HepG2 (cell line): ENCODE results near the gene CASKIN2. TPM values are rescaled to one million over a fixed set of nuclear protein-coding genes. Genes with fewer than 3 reads are reported as not detected.

Experiments
- EP300 ChIP-seq, 3 experiments: sonication (generic) in 1 of 3; formaldehyde crosslinking in 1 of 3; IDR thresholded peaks; 2 replicates each; pipeline versions ENCODE4 v1.5.1 to v1.6.1; 2011 to 2020; ENCODE audit warnings: low read depth in 2 of 3, low read length in 2 of 3, borderline replicate concordance in 1 of 3, improper control_type of control experiment in 1 of 3, mild to moderate bottlenecking in 1 of 3, missing genetic modification reagents in 1 of 3, moderate library complexity in 1 of 3
- ESRRA ChIP-seq: sonication (generic); formaldehyde crosslinking; IDR thresholded peaks from 2 replicates; pipeline ENCODE4 v1.5.1; 2020; ENCODE audit warnings: mild to moderate bottlenecking, low read depth, missing genetic modification reagents
- FOXK1 ChIP-seq: sonication (generic); formaldehyde crosslinking; IDR thresholded peaks from 2 replicates; pipeline ENCODE4 v1.4.0; 2020; ENCODE audit warnings: low read depth, missing genetic modification reagents, borderline replicate concordance
- HDAC2 ChIP-seq: sonication (generic); formaldehyde crosslinking; IDR thresholded peaks from 2 replicates; pipeline ENCODE4 v1.4.0; 2020; ENCODE audit warnings: missing genetic modification reagents
- HNRNPLL ChIP-seq: fragments of 200-400 bp; formaldehyde crosslinking; IDR thresholded peaks from 2 replicates; pipeline ENCODE4 v1.6.1; 2017; ENCODE audit warnings: mild to moderate bottlenecking, low read depth, low read length; ENCODE audit not compliant: poor library complexity, severe bottlenecking
- IRX3 ChIP-seq: sonication (generic); formaldehyde crosslinking; IDR thresholded peaks from 2 replicates; pipeline ENCODE4 v1.8.1; 2023; ENCODE audit warnings: mild to moderate bottlenecking, low read depth, missing genetic modification reagents, borderline replicate concordance
- ISX ChIP-seq: sonication (generic); formaldehyde crosslinking; conservative IDR thresholded peaks from 2 replicates; pipeline ENCODE4 v1.5.0; 2020; ENCODE audit warnings: missing genetic modification reagents
- KAT8 ChIP-seq: IDR thresholded peaks from 2 replicates; pipeline ENCODE4 v1.6.1; 2016; ENCODE audit warnings: missing genetic modification reagents, missing compliant biosample characterization
- NCOA1 ChIP-seq: sonication (generic); formaldehyde crosslinking; IDR thresholded peaks from 2 replicates; pipeline ENCODE4 v1.9.0; 2021; ENCODE audit warnings: missing genetic modification reagents
- ZNF451 ChIP-seq: sonication (generic); formaldehyde crosslinking; IDR thresholded peaks from 2 replicates; pipeline ENCODE4 v1.5.0; 2020; ENCODE audit warnings: mild to moderate bottlenecking, missing genetic modification reagents
- ZNF530 ChIP-seq: sonication (generic); formaldehyde crosslinking; IDR thresholded peaks from 2 replicates; pipeline ENCODE4 v1.5.0; 2020; ENCODE audit warnings: low read depth, mild to moderate bottlenecking, missing genetic modification reagents
- ZNF543 ChIP-seq: sonication (generic); formaldehyde crosslinking; IDR thresholded peaks from 2 replicates; pipeline ENCODE4 v1.4.0; 2020; ENCODE audit warnings: mild to moderate bottlenecking, missing genetic modification reagents
- ZNF547 ChIP-seq: sonication (generic); formaldehyde crosslinking; IDR thresholded peaks from 2 replicates; pipeline ENCODE4 v1.5.1; 2020; ENCODE audit warnings: mild to moderate bottlenecking, missing genetic modification reagents
- ZNF564 ChIP-seq: sonication (generic); formaldehyde crosslinking; IDR thresholded peaks from 2 replicates; pipeline ENCODE4 v1.8.1; 2023; ENCODE audit warnings: mild to moderate bottlenecking, missing genetic modification reagents
- ZNF772 ChIP-seq: sonication (generic); formaldehyde crosslinking; IDR thresholded peaks from 2 replicates; pipeline ENCODE4 v1.5.0; 2020; ENCODE audit warnings: mild to moderate bottlenecking, missing genetic modification reagents
- ZNF781 ChIP-seq: sonication (generic); formaldehyde crosslinking; IDR thresholded peaks from 2 replicates; pipeline ENCODE4 v1.5.1; 2020; ENCODE audit warnings: borderline replicate concordance, mild to moderate bottlenecking, missing genetic modification reagents; ENCODE audit errors: not compliant biosample characterization
- ZNF792 ChIP-seq: IDR thresholded peaks from 2 replicates; pipeline ENCODE4 v1.6.1; 2016
- ZSCAN22 ChIP-seq: sonication (generic); formaldehyde crosslinking; IDR thresholded peaks from 2 replicates; pipeline ENCODE4 v1.4.0; 2020; ENCODE audit warnings: mild to moderate bottlenecking, missing genetic modification reagents
- polyA plus RNA-seq, 8 experiments: library from polyadenylated mRNA; depleted of rRNA in 3 of 8; stranded (reverse) in 7 of 8; unstranded in 1 of 8; fragments of >200 nt; fragmentation: Illumina TruSeq in 4 of 8; extraction: Trizol in 4 of 8; gene quantifications; 2 replicates each; pipeline versions ENCODE4 v1.2.1 to v1.2.3, GENCODE V29; 2011 to 2016; ENCODE audit warnings: low read depth in 4 of 8, missing spikeins in 1 of 8, mixed read lengths in 1 of 8; ENCODE audit not compliant: insufficient read depth in 1 of 8
- total RNA-seq, 5 experiments: library from RNA; depleted of rRNA; stranded (reverse); fragments of >200 nt; fragmentation: Illumina TruSeq; extraction: Trizol; gene quantifications; 2 replicates each; pipeline ENCODE4 v1.2.3, GENCODE V29; 2016; ENCODE audit warnings: low read depth in 1 of 5
- TF ChIP-seq, protein P1 (sequence below): sonication (generic); formaldehyde crosslinking; IDR thresholded peaks from 2 replicates; pipeline ENCODE4 v1.8.0; 2022; ENCODE audit warnings: mild to moderate bottlenecking, missing genetic modification reagents, borderline replicate concordance
- TF ChIP-seq, protein P2 (sequence below): sonication (generic); formaldehyde crosslinking; IDR thresholded peaks from 2 replicates; pipeline ENCODE4 v1.4.0; 2020; ENCODE audit warnings: mild to moderate bottlenecking, missing genetic modification reagents
- TF ChIP-seq, protein P3 (sequence below): IDR thresholded peaks from 2 replicates; pipeline ENCODE4 v1.6.1; 2016; ENCODE audit warnings: control low read depth
- TF ChIP-seq, protein P4 (sequence below): sonication (generic); formaldehyde crosslinking; IDR thresholded peaks from 2 replicates; pipeline ENCODE4 v1.8.0; 2022; ENCODE audit warnings: mild to moderate bottlenecking, missing genetic modification reagents, moderate library complexity
- TF ChIP-seq, protein P5 (sequence below): sonication (generic); formaldehyde crosslinking; IDR thresholded peaks from 2 replicates; pipeline ENCODE4 v1.4.0; 2020; ENCODE audit warnings: missing genetic modification reagents, borderline replicate concordance
- TF ChIP-seq, protein P6 (sequence below): sonication (generic); formaldehyde crosslinking; IDR thresholded peaks from 2 replicates; pipeline ENCODE4 v1.4.0; 2020; ENCODE audit warnings: missing genetic modification reagents

The CASKIN2 gene
- total and polyA plus RNA-seq, 2 of the 13 experiments (the other 11 are each of a cell fraction or from before 2014, with no cell fraction given), result 5.2 to 7.8 TPM

DNA sequence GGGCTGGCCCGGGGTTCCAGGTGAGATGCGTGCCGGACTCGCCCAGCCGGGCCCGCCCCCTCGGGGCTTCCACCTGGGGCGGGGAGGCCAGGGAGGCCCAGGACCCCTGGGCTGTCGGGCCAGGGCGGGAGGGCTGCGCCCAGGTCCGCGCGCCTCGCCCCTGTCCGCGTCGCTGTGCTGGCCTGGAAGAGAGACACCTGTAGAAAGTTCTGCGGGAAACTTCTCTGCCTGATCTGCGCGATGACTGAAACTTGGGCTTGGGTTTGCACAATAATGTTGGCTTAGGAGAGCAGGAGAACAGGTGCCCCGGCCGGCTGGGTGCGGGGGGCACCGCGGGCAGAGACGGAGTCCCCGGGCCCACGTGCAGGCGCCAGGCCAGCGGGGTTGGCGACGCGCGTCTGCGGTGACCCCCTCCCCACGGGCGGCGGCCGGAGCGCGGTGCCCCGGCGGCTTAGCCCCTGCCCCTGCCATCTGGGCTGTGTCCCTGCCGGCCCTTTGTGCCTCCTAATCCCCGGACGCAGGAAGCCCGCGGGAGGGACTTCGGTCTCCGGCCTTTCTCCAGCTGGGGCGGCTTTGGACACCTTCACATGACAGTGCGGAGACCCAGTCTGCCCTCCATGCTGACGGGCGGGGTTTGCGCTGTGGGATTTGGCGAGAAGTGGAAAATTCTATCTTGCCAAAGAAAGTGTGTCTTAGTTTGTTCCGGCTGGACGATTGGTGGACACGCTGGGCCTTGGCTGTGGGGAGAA is 10.6 kb upstream of the CASKIN2 start (continued):
- TF ChIP-seq ZNF543 (CRISPR knock-in tag) (0 out of 2 replicates have a peak, but pooled peaks have one; percentile 14), ZNF792 (CRISPR knock-in tag) (0 out of 2 replicates have a peak, but pooled peaks have one; percentile 39), ISX (CRISPR knock-in tag) (0 out of 2 replicates have a peak, but pooled peaks have one; percentile 30), EP300 (IDR thresholded peaks at IDR 0.05; ENCODE audit: low read depth in 2 of 2, low read length in 2 of 2) (no peak), EP300 (CRISPR knock-in tag; IDR thresholded peaks at IDR 0.05; ENCODE audit: borderline replicate concordance) (no peak), ZNF530 (CRISPR knock-in tag) (no peak), ZNF772 (no peak; the same call in 1 of the 2 replicates), ZNF547 (CRISPR knock-in tag) (0 out of 2 replicates have a peak, but pooled peaks have one; percentile 33), NCOA1 (no peak), HDAC2 (CRISPR knock-in tag) (0 out of 2 replicates have a peak, but pooled peaks have one; percentile 12), FOXK1 (CRISPR knock-in tag) (no peak), HNRNPLL (peak; percentile 63), ZNF781 (CRISPR knock-in tag) (no peak), ZNF564 (CRISPR knock-in tag) (0 out of 2 replicates have a peak, but pooled peaks have one; percentile 32), ZNF451 (CRISPR knock-in tag) (no peak; the same call in 1 of the 2 replicates), ZSCAN22 (CRISPR knock-in tag) (no peak), IRX3 (peak; percentile 57), ESRRA (0 out of 2 replicates have a peak, but pooled peaks have one; percentile 42), KAT8 (CRISPR knock-in tag) (peak; percentile 28; the same call in 1 of the 2 replicates)
- TF ChIP-seq, protein P1, sequence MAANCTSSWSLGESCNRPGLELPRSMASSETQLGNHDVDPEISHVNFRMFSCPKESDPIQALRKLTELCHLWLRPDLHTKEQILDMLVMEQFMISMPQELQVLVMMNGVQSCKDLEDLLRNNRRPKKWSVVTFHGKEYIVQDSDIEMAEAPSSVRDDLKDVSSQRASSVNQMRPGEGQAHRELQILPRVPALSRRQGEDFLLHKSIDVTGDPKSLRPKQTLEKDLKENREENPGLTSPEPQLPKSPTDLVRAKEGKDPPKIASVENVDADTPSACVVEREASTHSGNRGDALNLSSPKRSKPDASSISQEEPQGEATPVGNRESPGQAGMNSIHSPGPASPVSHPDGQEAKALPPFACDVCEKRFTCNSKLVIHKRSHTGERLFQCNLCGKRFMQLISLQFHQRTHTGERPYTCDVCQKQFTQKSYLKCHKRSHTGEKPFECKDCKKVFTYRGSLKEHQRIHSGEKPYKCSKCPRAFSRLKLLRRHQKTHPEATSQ, result no peak
- TF ChIP-seq, protein P2, sequence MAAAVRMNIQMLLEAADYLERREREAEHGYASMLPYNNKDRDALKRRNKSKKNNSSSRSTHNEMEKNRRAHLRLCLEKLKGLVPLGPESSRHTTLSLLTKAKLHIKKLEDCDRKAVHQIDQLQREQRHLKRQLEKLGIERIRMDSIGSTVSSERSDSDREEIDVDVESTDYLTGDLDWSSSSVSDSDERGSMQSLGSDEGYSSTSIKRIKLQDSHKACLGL (CRISPR knock-in tag), result peak; percentile 77; the same call in 1 of the 2 replicates
- TF ChIP-seq, protein P3, sequence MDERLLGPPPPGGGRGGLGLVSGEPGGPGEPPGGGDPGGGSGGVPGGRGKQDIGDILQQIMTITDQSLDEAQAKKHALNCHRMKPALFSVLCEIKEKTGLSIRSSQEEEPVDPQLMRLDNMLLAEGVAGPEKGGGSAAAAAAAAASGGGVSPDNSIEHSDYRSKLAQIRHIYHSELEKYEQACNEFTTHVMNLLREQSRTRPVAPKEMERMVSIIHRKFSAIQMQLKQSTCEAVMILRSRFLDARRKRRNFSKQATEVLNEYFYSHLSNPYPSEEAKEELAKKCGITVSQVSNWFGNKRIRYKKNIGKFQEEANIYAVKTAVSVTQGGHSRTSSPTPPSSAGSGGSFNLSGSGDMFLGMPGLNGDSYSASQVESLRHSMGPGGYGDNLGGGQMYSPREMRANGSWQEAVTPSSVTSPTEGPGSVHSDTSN (CRISPR knock-in tag), result no peak
- TF ChIP-seq, protein P4, sequence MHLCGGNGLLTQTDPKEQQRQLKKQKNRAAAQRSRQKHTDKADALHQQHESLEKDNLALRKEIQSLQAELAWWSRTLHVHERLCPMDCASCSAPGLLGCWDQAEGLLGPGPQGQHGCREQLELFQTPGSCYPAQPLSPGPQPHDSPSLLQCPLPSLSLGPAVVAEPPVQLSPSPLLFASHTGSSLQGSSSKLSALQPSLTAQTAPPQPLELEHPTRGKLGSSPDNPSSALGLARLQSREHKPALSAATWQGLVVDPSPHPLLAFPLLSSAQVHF, result no peak
- TF ChIP-seq, protein P5, sequence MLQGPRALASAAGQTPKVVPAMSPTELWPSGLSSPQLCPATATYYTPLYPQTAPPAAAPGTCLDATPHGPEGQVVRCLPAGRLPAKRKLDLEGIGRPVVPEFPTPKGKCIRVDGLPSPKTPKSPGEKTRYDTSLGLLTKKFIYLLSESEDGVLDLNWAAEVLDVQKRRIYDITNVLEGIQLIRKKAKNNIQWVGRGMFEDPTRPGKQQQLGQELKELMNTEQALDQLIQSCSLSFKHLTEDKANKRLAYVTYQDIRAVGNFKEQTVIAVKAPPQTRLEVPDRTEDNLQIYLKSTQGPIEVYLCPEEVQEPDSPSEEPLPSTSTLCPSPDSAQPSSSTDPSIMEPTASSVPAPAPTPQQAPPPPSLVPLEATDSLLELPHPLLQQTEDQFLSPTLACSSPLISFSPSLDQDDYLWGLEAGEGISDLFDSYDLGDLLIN (CRISPR knock-in tag), result no peak
- TF ChIP-seq, protein P6, sequence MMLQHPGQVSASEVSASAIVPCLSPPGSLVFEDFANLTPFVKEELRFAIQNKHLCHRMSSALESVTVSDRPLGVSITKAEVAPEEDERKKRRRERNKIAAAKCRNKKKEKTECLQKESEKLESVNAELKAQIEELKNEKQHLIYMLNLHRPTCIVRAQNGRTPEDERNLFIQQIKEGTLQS, result no peak
